ENCODE measurements around the gene SLC22A14.

DNA sequence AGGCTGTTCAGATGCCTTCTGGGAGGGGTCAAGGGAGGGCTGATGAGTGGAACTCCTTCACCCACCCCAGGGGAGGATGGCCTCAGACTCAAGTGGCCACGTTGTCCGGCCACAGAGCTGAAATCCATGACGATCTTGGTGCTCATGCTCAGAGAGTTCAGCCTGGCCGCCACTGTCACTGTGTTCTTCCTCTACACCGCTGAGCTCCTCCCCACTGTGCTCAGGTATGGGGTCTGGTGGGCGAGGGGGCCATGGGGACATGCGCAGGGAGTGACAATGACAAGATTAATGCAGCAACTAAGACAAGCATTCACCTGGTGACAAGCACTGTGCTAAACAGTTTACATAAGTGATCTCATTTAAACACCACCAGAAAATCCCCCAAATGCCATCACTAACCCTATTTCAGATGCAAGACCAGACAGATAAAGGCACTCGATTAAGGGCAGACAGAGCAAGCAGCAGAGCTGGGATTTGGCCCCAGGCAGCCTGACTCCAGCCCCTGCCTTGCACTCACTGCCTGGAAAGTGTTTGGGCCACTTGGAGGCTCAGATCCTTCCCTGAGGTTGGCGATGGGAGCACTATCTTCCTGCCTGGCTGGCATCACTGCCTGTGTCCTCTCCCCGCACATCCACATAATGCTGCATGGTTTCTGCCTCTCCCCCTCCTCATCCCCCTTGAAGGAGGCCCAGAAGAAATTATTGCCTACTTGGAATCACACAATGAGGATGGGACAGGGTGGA, 33.6 kb downstream of the SLC22A14 start:
- TF ChIP-seq, protein P1, sequence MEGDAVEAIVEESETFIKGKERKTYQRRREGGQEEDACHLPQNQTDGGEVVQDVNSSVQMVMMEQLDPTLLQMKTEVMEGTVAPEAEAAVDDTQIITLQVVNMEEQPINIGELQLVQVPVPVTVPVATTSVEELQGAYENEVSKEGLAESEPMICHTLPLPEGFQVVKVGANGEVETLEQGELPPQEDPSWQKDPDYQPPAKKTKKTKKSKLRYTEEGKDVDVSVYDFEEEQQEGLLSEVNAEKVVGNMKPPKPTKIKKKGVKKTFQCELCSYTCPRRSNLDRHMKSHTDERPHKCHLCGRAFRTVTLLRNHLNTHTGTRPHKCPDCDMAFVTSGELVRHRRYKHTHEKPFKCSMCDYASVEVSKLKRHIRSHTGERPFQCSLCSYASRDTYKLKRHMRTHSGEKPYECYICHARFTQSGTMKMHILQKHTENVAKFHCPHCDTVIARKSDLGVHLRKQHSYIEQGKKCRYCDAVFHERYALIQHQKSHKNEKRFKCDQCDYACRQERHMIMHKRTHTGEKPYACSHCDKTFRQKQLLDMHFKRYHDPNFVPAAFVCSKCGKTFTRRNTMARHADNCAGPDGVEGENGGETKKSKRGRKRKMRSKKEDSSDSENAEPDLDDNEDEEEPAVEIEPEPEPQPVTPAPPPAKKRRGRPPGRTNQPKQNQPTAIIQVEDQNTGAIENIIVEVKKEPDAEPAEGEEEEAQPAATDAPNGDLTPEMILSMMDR (IDR thresholded peaks at IDR 0.05): no peak
- TF ChIP-seq EZH2 (IDR thresholded peaks at IDR 0.05; ENCODE audit: borderline replicate concordance, insufficient read depth, low read depth, low read length, poor library complexity, severe bottlenecking): no peak
